GF-D8 (cell line): ENCODE results near the gene RBFOX2.
"Not testable (repeated sequence)": the region's sequence is repeated elsewhere in the genome, so short reads cannot be mapped to it uniquely, and the experiment has no call there.

Experiments used
- DNase-seq: peaks from one replicate; lab custom pipeline; 2025; lab: John Stamatoyannopoulos, UW

The RBFOX2 gene

DNA sequence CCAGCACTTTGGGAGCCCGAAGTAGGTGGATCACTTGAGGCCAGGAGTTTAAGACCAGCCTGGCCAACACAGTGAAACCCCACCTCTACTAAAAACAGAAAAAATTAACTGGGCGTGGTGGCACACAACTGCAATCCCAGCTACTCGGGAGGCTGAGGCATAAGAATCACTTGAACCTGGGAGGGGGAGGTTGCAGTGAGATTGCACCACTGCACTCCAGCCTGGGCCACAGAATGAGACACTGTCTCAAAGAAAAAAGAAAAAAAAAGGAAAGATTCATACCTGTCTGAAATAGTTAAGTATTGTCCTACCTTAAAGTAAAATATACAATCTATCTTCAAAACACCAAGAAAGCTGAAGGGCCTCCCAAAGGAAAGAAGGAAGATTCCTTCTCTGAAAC is 20.1 kb downstream of the RBFOX2 start:
- no peak for DNase-seq

DNA sequence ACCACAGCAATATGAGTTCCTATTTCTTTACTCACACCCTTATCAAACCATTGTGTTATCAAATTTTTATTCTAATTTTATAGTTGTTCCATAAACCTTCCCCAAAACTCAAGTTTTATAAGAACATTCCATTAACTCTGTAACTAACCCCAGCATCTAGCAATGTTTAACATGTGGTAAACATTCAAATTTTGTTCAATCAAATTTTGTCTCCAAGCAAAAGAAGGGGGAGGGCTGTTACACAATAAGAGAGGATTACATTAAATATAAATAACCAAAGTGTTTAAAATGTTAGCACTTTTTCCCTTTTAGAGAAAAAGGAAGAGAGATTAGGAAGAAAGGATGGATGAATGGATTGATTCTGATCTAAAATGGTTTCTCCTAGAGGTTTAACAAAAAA is 20.5 kb downstream of the RBFOX2 start:
- no peak for DNase-seq

GRCh38 chr22:36003972-36004674 is 24.5 kb downstream of the RBFOX2 start:
- DNase-seq: no peak

GRCh38 chr22:36002718-36003260 is 25.8 kb downstream of the RBFOX2 start:
- DNase-seq: no peak

DNA sequence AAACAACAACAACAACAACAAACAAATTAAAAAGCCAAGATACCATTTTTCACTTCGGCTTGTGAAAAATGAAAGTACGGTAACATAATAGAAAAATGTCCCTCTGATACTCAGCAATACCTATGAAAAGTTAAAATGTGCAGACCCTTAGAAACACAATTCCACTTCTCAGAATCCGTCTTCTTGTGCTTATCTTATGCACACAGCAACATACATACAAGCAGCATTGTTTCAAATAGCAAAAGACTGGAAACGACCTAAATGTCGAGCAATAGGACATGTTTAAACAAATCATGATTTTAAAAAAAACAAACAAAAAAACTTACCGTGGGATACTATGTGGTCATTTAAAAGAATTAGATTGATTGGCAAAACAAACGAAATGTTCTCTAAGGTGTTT is 26.5 kb downstream of the RBFOX2 start:
- no peak for DNase-seq

- DNase-seq: no peak
These were observed 29.9 kb downstream of the RBFOX2 start for GRCh38 chr22:35998748-35999147.

DNA sequence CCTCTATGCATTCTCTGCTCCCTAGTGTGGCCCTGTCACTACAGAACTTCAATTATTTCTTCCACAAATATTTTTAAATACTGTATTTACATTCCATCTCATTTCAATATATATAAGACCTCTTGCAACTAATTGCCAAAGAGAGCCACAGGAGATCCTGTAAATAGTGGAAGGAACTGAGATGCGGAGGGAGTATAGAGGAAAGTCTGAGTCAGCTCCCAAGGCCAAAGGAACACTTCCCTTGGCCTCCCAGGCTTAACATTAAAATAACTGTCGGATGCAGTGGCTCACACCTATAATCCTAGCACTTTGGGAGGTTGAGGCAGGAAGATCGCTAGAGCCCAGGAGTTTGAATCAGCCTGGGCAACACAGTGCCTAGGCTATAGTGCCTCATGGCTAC is 31.2 kb downstream of the RBFOX2 start:
- no peak for DNase-seq

DNA sequence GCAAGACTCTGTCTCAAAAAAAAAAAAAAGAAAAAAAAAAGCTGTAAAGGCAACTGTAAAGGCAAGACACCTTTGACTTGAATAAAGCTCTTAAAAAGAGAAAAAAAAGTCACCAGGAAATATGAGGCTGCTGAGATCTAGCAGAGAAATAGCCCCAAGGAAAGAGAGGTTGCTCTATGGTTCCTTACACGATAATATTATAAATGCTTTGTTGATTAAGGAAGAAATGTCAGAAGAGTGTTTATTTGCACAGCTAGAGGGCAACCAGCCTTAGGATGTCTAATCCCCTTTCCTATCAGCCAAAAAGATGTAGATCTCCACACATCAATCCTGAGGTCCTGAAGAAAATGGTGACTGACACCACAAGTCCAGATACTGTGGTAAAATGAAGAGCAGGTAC is 32.0 kb downstream of the RBFOX2 start:
- no peak for DNase-seq

- DNase-seq: no peak
These were observed 32.9 kb downstream of the RBFOX2 start for GRCh38 chr22:35995772-35996171.

DNA sequence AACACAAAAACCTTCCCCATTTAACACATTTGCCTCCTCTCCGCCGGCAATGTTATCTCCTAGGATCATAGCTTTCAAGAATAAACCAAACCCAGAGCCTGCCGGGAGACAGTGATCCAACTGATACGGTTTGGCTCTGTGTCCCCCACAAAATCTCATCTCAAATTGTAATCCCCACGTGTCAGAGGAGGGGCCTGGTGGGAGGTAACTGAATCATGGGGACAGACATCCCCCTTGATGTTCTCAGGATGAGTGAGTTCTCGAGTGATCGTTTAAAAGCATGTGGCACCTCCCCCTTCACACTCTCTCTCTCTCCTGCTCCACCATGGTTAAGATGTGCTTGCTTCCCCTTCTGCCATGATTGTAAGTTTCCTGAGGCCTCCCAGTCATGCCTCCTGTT is 33.3 kb downstream of the RBFOX2 start:
- no peak for DNase-seq

DNA sequence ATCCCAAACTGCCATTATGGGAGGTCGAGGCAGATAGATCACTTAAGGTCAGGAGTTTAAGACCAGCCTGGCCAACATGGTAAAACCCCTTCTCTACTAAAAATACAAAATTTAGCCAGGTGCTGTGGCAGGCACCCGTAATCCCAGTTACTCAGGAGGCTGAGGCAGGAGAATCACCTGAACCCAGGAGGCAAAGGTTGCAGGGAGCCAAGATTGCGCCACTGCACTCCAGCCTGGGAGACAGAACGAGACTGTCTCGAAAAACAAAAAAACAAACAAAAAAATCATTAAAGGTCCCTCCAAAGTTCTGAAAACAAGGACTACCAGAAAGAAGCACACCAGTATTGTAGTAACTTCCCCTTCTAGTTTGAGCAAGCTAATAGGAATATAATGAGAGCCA is 34.9 kb downstream of the RBFOX2 start:
- DNase-seq: not testable (repeated sequence)

GRCh38 chr22:35993048-35993714 is 35.4 kb downstream of the RBFOX2 start:
- DNase-seq: no peak

DNA sequence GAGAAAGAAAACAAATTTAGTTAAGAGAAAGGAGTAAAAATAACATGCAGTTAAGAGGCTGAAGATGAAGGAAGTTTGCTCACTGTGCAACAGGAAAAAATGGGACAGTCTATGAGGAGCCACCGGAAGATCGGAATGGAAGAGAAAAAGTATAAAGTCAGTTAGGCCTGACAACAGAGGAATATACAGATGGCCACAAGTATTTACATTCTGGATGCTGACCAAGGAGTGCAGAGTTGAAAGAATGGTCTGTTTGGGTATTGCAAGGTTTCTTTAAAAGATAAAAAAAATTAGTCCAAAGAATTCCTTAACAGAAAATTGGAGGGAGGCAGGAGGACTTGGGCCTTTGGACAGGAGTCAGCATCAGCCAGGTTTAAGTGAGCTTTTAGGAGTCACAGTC is 37.5 kb downstream of the RBFOX2 start:
- DNase-seq: no peak

DNA sequence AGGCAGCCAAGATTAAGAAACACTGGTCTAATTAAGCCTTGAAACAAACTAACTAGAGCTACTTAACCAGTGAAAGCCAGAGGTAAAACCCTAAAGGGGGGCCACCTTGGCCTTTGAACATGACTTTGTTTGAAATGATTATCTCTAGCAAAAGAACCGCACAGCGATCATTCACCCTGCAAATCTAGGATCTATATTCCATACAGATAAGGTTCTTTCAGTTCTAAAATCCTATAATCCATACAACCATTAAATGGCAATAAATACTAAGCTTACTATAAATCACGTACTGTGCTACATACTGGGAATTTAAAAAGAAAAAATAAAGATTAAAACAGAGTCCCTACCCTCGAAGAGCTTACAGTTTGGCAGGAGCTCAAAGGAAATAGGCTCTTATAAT is 40.6 kb downstream of the RBFOX2 start:
- no peak for DNase-seq

DNA sequence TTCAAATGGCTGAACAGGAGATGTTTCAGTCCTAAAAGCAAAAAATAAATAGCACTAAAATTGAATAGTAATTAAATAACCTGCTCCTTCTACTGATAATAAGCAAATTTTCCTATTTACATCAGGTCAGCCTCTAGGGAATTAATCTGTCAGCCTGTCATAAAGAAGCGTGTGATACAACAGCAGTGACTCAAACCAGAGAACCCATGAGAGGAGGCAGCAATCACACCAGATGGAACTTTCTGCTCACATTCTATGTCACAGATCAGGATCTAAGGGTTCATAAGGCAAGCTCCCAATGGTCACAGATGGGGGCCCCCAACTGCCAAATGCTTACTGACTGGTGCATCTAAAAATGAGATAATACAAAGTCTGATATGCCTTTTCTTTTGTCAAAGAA is 41.1 kb downstream of the RBFOX2 start:
- no peak for DNase-seq

DNA sequence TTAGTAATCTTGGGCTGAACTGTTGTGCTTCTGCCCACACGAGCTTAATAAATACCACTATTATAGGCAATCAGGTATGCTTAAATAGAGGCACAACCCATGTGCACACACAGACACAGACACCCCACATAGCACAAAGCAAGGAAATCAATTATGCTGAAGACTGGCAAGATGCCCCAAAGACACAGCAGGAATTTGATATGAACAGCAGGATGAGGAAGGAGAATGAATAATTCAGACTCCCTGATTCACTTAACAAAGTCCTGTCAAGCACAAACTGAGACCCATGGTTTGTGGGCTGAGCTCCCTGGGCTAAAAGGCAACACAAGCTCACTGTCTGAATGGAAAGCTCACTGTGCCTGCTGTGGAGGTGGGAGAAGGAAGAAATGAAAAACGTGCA is 42.5 kb downstream of the RBFOX2 start:
- no peak for DNase-seq

DNA sequence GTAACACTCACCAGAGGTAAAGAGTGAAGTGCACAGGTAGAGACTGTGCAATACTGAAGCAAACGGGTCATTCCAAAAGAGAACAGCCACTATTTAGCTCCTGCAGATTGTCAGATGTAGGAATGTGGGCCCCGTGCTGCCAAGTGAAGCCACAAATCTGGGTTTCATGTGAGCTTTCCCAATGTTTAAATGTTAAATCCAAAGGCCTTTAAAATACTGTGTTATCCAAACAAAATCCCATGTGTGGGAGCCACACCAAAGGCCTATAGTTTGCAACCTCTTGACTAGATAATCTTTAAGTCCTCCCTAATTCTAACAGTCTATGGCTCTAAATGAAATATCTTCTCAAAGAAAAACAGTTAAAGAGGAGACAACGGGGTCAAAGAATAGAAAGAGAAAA is 43.3 kb downstream of the RBFOX2 start:
- DNase-seq: no peak

- DNase-seq: no peak
These were observed 44.1 kb downstream of the RBFOX2 start for GRCh38 chr22:35984183-35985175.

DNA sequence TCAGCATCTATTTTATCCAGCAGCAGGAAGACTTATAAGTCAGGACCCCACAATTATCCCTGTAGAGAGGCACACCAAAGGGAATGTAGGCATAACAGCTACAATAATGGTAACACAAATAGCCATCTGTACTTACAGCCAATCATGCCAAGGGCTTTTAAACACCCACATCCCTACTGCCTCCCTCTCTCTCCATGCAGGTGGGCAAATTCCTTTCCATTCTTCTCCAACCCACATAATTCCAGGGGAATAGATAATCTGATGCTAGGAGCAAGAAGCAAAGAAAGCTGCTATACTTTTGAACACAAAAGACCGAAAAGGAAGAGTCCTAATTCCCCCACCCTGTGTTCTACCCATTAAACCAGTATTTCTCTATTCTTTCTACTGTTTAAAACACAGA is 46.7 kb downstream of the RBFOX2 start:
- DNase-seq: no peak

DNA sequence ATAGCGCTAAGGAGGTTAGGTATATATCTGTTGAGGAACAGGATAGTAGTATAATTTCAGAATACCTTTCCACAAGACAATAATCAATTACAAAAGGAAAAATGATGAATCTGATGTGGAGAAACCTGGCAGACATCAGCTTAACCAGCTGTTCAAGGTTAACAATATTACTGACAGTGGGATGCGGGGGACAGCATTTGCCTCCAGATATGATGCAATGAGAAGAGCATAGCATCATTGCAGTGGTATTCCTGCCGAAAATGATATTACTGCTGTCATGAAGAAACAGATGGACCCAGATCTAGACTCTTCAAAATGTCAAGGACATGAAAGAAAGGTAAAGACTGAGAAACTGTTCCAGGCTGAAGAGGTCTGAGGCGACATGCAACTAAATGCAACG is 49.7 kb downstream of the RBFOX2 start:
- no peak for DNase-seq

DNA sequence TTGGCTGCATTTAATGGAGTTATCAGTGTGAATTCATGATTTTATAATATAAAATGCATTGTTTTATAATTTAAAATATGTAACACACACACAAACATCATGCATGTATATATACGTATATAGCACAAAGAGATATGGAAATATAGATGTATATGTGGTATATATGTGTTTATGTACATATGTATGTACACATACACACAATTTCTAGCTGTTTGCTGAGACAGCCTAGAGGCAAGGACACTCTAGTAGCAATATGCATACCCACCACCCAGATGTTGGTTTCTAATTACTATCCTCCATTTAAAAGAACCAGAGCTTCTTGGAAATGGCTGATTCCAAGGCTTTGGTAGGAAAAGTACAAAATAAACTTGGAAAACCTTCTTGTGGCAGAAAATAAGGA is 50.4 kb downstream of the RBFOX2 start:
- DNase-seq: no peak

GRCh38 chr22:35977136-35977535 is 51.5 kb downstream of the RBFOX2 start:
- DNase-seq: no peak

GRCh38 chr22:35973388-35973787 is 55.2 kb downstream of the RBFOX2 start:
- DNase-seq: no peak
